OCI-LY1 (cell line): ENCODE data around the gene SPI1.

ENCODE experiments used
- EZH2 ChIP-seq: fragments of 200-600 bp; sonication (generic), shearing (Covaris generic); IDR thresholded peaks from 2 replicates; pipeline ENCODE4 v1.8.0; 2017; ENCODE audit warnings: borderline replicate concordance, mixed run types, mild to moderate bottlenecking, antibody characterized with exemption, low read length, moderate library complexity, mixed read lengths
- TF ChIP-seq, protein P1 (sequence below): fragments of 200-600 bp; sonication (generic), shearing (Covaris generic); IDR thresholded peaks from 2 replicates; pipeline ENCODE4 v1.5.1; 2017; ENCODE audit warnings: mild to moderate bottlenecking, antibody characterized with exemption, low read length, moderate library complexity, mixed read lengths

GRCh38 chr11:47328449-47329390, 49.6 kb downstream of the SPI1 start:
- TF ChIP-seq EZH2 = no peak
- TF ChIP-seq, protein P1, sequence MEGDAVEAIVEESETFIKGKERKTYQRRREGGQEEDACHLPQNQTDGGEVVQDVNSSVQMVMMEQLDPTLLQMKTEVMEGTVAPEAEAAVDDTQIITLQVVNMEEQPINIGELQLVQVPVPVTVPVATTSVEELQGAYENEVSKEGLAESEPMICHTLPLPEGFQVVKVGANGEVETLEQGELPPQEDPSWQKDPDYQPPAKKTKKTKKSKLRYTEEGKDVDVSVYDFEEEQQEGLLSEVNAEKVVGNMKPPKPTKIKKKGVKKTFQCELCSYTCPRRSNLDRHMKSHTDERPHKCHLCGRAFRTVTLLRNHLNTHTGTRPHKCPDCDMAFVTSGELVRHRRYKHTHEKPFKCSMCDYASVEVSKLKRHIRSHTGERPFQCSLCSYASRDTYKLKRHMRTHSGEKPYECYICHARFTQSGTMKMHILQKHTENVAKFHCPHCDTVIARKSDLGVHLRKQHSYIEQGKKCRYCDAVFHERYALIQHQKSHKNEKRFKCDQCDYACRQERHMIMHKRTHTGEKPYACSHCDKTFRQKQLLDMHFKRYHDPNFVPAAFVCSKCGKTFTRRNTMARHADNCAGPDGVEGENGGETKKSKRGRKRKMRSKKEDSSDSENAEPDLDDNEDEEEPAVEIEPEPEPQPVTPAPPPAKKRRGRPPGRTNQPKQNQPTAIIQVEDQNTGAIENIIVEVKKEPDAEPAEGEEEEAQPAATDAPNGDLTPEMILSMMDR = peak; percentile 49; the same call in 1 of the 2 replicates
